Lung (tissue), 12 donors: ENCODE results near the gene TNNI2. TPM values are rescaled to one million over a fixed set of nuclear protein-coding genes. Genes with fewer than 3 reads are reported as not detected.

Experiments used
- ATAC-seq: fragments of 200-7000 bp; cut with Tn5 transposase; one replicate; pipeline ENCODE4 v1.9.1; 2020; ENCODE audit warnings: moderate number of reproducible peaks; ENCODE audit not compliant: insufficient read depth, low FRiP score
- DNase-seq, 3 donors: peaks; one replicate each; pipeline ENCODE4 v3.0.0-alpha.2; 2013 to 2017
- H3K27ac ChIP-seq, 2 donors: one replicate each; pipeline ENCODE4 v1.5.1; 2013; ENCODE audit warnings: mild to moderate bottlenecking in 2 of 2, moderate library complexity in 2 of 2, control low read depth in 1 of 2, inconsistent platforms in 1 of 2, low read depth in 1 of 2, low read length in 1 of 2
- H3K27me3 ChIP-seq, 3 donors: one replicate each; pipeline ENCODE4 v1.5.1; 2013; ENCODE audit warnings: low read length in 2 of 3; ENCODE audit not compliant: control insufficient read depth in 3 of 3, insufficient read depth in 3 of 3
- H3K36me3 ChIP-seq, 4 donors: one replicate each; pipeline ENCODE4 v1.5.1; 2013; ENCODE audit warnings: low read length in 4 of 4, mild to moderate bottlenecking in 1 of 4, moderate library complexity in 1 of 4; ENCODE audit not compliant: control insufficient read depth in 4 of 4, insufficient read depth in 4 of 4
- H3K4me1 ChIP-seq, 5 donors: one replicate each; pipeline ENCODE4 v1.5.1; 2013; ENCODE audit warnings: low read length in 5 of 5, mild to moderate bottlenecking in 2 of 5, moderate library complexity in 1 of 5; ENCODE audit not compliant: control insufficient read depth in 5 of 5, insufficient read depth in 5 of 5
- H3K4me3 ChIP-seq: one replicate; pipeline ENCODE4 v1.5.1; 2013; ENCODE audit warnings: mild to moderate bottlenecking, control low read depth, moderate library complexity
- H3K9ac ChIP-seq, 2 donors: one replicate each; pipeline ENCODE4 v1.5.1; 2013; ENCODE audit warnings: low read length in 2 of 2, control low read depth in 1 of 2; ENCODE audit not compliant: insufficient read depth in 1 of 2
- H3K9me3 ChIP-seq, 4 donors: one replicate each; pipeline ENCODE4 v1.5.1; 2013; ENCODE audit warnings: low read length in 3 of 4, mild to moderate bottlenecking in 1 of 4, moderate library complexity in 1 of 4; ENCODE audit not compliant: control insufficient read depth in 4 of 4, insufficient read depth in 3 of 4
- WGBS, 2 donors: extraction: QIAGEN DNeasy Blood & Tissue Kit; methylation state at CpG; one replicate each; pipeline ENCODE4 v1.1.7; 2013; 5-methylcytosine and 5-hydroxymethylcytosine counted together
- polyA plus RNA-seq, 2 donors: library from polyadenylated mRNA; stranded (reverse); fragments of 200-250 nt; gene quantifications; one replicate each; pipeline ENCODE4 v1.2.1, GENCODE V29; 2013
- total RNA-seq, 2 donors: library from RNA; depleted of rRNA in 1 of 2; stranded (reverse); fragments of >200 nt in 1 of 2; gene quantifications; one replicate each; pipeline ENCODE4 v1.2.1, GENCODE V29; 2014 to 2021
- TF ChIP-seq, protein P1 (sequence below): IDR thresholded peaks from 2 replicates; pipeline ENCODE4 v1.5.1; 2012; ENCODE audit warnings: mild to moderate bottlenecking; ENCODE audit errors: control extremely low read depth, extremely low read depth
- donor health status: control.
- donor health status: control.
- donor health status: Bipolar disorder and iron deficiency.
- donor health status: healthy.
- donor health status: DM: yes; HTN: yes; CAD: no.

Gene TNNI2
- total and polyA plus RNA-seq, 4 donors, result 3.1 to 35.8 (median 12.2) TPM

DNA sequence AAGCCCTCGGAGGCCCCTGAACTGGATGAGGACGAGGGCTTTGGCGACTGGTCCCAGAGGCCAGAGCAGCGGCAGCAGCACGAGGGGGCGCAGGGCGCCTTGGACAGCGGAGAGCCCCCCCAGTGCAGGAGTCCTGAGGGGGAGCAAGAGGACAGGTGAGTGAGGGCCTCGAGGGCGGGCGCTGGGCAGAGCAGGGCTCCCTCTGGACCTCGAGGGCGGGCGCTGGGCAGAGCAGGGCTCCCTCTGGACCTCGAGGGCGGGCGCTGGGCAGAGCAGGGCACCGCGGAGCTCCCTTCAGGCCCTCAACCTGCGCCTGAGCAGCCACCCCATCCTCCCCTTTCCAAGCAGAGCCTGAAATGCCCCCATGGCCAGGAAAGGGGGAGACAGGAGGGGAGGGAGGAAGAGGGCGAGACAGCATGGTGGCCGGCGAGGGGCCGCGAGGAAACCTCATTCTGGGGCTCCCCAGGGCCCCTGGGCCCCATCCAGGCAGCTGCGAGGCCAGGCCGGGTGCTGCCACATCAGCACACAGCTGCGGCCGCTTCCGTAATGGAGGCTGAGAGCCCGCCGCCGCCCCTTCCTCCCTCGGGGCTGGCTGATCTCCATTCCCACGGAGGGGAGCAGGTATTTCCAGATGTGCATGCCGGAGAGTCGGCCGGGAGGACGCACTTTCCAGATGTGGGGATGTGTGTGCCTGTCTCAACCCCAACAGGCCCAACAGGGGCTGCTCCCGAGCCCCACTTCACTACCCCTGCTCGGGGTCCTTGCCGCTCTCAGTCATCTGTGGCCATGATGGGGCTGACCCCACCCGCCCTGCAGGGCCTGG is 42.9 kb downstream of the TNNI2 start:
- ATAC-seq (no peak), DNase-seq (peak in 1 of 3 donors; percentile 13)
- TF ChIP-seq, protein P1, sequence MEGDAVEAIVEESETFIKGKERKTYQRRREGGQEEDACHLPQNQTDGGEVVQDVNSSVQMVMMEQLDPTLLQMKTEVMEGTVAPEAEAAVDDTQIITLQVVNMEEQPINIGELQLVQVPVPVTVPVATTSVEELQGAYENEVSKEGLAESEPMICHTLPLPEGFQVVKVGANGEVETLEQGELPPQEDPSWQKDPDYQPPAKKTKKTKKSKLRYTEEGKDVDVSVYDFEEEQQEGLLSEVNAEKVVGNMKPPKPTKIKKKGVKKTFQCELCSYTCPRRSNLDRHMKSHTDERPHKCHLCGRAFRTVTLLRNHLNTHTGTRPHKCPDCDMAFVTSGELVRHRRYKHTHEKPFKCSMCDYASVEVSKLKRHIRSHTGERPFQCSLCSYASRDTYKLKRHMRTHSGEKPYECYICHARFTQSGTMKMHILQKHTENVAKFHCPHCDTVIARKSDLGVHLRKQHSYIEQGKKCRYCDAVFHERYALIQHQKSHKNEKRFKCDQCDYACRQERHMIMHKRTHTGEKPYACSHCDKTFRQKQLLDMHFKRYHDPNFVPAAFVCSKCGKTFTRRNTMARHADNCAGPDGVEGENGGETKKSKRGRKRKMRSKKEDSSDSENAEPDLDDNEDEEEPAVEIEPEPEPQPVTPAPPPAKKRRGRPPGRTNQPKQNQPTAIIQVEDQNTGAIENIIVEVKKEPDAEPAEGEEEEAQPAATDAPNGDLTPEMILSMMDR, result no peak
- H3K27ac ChIP-seq, result peak overlapping the region in 1 of 2 donors; percentile 93
- H3K4me3 ChIP-seq, result no peak overlapping the region
- no peaks in the 10 kb centered on the region for H3K27me3 ChIP-seq
- no peak overlapping the region for H3K9ac ChIP-seq
- no peaks in the 10 kb centered on the region for H3K9me3 ChIP-seq
- H3K4me1 ChIP-seq, result peaks cover 0 to 23% (median 10%) of the 10 kb centered on the region in 5 donors
- H3K36me3 ChIP-seq, result no peaks in the 10 kb centered on the region
- WGBS, 2 donors, result 70 to 74% methylated on average over 41 to 43 of the region's 43 CpGs

DNA sequence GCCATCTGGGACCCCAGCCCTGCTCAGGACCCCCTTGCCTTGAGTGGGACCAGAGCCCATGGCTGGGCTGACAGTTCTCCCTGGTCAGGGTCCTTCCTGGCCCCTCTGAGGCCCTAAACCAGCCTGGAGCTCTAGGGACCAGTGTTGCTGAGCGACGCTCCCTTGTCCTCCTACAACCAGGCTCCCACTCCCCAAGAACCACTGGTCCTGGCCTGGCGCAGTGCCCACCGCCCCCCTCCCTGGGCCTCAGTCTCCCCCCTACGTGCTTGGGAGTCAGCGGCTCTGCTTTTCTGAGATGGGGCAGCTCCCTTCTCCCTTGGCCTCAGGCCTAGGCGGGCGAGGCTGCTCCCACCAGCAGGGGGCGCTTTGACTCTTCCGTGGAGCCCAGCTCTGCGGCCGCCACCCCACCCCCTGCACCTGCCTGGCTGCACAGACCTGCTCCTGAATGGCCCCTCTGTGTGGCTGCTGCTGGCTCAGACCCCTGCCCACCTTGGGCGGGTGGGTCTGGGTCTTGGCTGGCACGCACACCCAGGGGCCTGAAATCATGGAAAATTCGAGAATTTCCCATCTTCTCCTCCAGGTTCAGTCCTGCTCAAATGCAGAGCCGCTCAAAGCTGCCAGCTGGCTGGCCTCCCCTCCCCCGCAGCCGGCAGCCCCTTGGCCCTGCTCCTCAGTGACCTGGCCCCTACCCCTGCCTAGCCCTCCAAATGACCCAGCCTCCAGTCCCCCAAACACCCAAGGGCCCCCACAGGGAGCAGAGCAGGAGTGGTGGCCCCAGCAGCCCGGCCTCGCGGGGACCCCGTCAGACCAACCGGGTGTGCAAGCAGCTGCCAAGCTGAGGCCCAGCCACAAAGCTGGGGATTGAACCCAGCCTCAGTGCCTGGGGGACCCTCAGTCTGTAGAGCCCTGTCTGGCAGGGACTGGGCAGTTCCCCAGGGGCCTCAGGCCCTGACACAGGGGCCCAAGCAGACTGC is 43.8 kb downstream of the TNNI2 start:
- ATAC-seq, result peak; percentile 85
- H3K36me3 ChIP-seq, result no peaks in the 10 kb centered on the region
- TF ChIP-seq, protein P1, result peak; percentile 84
- no peaks in the 10 kb centered on the region for H3K9me3 ChIP-seq
- H3K27me3 ChIP-seq, result no peaks in the 10 kb centered on the region
- no peak overlapping the region for H3K9ac ChIP-seq
- H3K27ac ChIP-seq, result peak overlapping the region in 1 of 2 donors; percentile 93
- no peak overlapping the region for H3K4me3 ChIP-seq
- 37% methylated on average over 23 of the region's 23 CpGs for WGBS, 2 donors
- peaks cover 0 to 15% (median 6%) of the 10 kb centered on the region in 5 donors for H3K4me1 ChIP-seq
- peak; percentile 82 to 86 (median 85) for DNase-seq

DNA sequence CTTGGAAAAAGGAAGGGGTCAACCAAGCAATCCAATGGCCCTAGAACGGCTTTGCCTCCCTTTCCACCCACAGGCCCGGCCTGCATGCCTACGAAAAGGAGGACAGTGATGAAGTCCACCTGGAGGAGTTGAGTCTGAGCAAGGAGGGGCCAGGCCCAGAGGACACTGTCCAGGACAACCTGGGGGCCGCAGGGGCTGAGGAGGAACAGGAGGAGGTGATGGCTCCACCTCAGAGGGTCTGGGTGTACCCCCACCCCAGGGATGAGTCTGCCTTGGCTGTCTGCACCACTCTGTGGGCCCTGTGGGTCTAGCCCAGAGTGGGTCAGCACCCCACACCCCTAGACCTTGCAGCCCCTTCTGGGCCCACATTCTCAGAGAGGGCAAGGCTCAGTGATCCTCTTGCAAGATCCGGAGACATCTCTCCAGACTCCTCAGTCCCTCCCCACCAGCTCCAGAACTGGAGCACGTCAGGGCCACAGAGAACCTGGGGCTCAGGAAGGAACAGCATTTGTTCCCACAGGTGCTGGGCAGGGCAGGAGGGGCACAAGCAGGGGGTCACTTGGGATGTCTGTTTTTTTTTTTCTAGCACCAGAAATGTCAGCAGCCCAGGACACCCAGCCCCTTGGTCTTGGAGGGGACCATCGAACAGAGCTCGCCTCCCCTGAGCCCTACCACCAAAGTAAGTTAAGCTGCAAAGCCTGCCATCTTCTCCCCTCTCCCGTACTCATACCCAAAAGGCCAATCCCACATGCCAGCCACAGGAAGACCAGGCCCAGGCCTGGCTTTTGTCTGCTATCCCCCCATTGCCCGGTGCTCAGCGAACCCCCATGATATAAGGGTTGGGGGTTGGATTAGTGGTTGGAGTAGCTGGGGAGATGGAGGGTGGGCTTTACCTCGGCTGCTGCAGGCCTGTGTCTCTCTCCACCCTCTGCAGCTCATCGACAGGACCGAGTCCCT is 44.8 kb downstream of the TNNI2 start:
- Histone ChIP-seq H3K4me1 (peaks cover 0 to 10% (median 3%) of the 10 kb centered on the region in 5 donors), H3K36me3 (no peaks in the 10 kb centered on the region), H3K27me3 (no peaks in the 10 kb centered on the region), H3K4me3 (no peak overlapping the region), H3K9me3 (no peaks in the 10 kb centered on the region), H3K9ac (no peak overlapping the region), H3K27ac (no peak overlapping the region)
- TF ChIP-seq, protein P1, result no peak
- DNase-seq (peak in 1 of 3 donors; percentile 8), ATAC-seq (no peak)
- WGBS, 2 donors, result 91 to 94% methylated on average over 14 of the region's 14 CpGs
